ENCODE results near the gene KIRREL3.

DNA sequence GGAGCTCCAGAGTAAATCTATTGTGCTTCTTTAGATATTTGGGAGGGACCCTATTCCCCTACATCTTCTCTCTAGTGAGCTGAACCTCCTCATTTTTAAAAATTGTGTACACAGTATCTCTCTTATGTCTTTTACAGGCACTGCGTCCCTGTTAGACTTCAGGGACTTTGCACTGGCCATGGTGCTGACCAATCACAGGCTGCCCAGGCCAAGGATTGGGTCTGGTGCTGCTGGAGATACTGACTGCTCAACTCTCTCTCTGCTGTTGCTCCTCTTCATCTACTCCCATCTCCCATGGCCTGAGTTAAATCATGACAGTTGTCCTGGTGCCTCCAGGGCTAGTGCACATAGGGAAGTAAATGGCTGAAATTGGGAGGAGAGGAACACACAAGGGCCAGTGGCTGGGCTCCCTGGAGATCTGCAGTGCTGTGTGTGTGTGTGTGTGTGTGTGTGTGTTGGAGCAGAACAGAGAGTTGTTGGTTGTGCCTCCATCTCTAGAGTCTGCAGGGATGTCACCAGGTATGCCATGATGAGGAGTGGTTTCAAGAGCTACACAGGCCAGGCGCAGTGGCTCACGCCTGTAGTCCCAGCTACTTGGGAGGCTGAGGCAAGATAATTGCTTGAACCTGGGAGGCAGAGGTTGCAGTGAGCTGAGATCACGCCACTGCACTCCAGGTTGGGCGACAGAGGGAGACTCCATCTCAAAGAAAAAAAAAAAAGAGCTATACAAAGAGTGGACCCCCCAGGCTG lies 489.8 kb downstream of the KIRREL3 start:
- no peak for TF ChIP-seq POLR2AphosphoS5 (IDR thresholded peaks at IDR 0.05)
- TF ChIP-seq, protein P1, sequence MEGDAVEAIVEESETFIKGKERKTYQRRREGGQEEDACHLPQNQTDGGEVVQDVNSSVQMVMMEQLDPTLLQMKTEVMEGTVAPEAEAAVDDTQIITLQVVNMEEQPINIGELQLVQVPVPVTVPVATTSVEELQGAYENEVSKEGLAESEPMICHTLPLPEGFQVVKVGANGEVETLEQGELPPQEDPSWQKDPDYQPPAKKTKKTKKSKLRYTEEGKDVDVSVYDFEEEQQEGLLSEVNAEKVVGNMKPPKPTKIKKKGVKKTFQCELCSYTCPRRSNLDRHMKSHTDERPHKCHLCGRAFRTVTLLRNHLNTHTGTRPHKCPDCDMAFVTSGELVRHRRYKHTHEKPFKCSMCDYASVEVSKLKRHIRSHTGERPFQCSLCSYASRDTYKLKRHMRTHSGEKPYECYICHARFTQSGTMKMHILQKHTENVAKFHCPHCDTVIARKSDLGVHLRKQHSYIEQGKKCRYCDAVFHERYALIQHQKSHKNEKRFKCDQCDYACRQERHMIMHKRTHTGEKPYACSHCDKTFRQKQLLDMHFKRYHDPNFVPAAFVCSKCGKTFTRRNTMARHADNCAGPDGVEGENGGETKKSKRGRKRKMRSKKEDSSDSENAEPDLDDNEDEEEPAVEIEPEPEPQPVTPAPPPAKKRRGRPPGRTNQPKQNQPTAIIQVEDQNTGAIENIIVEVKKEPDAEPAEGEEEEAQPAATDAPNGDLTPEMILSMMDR (IDR thresholded peaks at IDR 0.05) = no peak
